HCEC 1CT (cell line): Measurements from ENCODE around the gene MYLK.
A peak's percentile ranks its signal among the peaks of the same experiment; 100 is the strongest.

Source experiments
- DNase-seq: peaks from one replicate; pipeline ENCODE4 v3.0.0-alpha.2; 2017

MYLK gene

GRCh38 chr3:123818324-123818920, 65.7 kb downstream of the MYLK start:
- no peak for DNase-seq

DNA sequence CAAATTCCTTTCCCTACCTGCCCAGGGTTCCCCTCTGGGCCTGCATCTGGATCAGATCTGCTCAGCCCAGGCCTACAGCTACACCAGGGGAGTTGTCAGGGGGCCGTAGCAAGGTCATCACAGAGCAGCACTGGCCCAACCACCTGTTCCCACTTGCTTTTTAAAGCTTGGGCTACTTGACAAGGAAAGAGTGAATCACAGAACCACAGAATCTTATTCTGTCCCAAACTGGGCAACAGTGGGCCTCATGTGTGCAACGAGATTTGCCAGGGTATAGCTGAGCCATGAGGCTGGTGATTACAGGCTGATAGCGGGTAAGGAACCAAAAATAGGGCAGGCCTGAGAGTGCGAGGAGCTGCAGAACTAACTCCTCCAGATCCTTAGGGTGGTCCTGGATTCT, 66.7 kb downstream of the MYLK start:
- no peak for DNase-seq

DNA sequence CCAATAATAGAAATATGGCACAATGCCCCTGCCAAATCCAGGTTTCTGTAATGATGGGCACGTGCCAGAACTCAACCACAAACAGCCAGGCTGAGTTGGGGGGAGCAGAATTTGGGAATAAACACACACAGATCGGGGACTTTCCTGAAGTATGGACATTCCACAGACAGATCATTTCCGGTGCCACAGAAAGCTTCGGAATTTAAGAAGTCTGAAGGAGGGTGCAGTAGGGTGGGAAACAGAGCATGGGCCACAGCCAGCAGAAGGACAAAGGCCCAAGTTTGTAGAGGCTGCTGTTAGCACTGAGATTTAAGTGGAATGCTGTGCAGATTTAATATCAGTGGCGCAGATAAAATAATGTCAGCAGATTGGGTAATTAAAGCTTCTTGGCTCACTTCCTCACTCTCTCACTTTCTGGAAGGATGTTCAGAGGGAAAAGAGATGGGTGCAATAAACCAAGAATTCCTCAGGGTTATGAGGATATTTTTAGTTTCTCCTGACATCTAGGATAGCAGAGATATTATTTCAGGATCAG, 67.4 kb downstream of the MYLK start:
- peak; percentile 63 for DNase-seq

DNA sequence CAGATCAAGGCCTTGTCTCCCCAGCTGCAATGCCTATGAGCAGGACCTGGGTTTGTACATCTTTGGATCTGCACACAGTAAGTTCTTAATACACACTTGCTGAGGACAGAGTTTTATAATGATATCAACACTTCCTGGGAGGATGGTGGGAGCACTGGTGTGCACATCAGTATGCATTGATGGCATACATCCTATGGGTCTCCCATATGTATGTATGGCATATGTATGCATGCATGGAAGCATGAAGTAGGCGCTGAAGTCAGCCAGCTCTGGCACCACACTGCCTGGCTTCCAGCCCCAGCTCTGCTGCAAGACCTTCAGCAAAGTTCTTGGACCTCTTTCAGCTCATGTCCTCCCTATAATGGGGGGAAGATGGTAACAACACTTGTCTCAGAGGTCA, 68.2 kb downstream of the MYLK start:
- no peak for DNase-seq

- no peak for DNase-seq
These were observed 70.3 kb downstream of the MYLK start for GRCh38 chr3:123813876-123814275.

GRCh38 chr3:123809597-123809996, 74.5 kb downstream of the MYLK start:
- DNase-seq: no peak

GRCh38 chr3:123808812-123809211, 75.3 kb downstream of the MYLK start:
- no peak for DNase-seq

DNA sequence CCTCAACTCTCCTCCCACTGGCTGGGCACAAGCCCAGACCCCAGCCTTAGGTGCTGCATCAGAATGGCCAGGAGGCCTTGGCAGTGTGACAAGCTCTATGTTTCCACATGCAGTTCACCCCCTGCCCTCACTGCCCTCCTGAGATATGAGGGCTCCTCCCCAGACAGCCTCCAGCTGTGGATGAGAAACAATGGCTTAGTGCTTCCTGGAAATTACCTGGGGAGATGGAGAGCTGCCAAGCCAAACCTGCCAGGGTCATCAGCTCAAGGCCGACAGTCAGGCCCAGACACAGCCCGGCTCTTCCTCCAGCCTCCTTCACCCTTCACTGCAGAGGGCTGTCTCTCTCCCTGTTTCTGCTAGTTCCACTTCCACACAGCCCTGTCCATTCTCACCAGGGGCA, 76.3 kb downstream of the MYLK start:
- DNase-seq: no peak

GRCh38 chr3:123805504-123805903, 78.6 kb downstream of the MYLK start:
- no peak for DNase-seq

- no peak for DNase-seq
These were observed 79.0 kb downstream of the MYLK start for GRCh38 chr3:123805101-123805500.

DNA sequence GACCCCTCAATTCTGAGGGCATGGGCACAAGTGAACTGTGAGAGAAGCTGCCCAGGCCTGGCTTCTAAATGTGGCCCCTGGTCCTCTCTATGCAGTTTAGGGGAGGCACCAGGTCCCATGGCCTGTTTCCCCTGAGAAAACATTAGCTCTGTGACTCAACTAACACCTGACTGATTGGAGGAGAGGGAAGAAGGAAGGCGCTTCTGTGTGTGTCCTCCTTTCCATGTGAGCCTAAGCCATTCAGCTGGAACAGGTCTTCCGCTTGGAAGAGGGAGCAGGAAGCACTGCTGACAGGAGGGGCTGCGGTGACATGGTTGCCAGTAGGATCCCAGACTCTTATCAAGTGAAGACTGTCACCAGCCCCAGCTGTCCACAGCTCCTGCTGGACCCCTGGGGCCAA, 79.5 kb downstream of the MYLK start:
- DNase-seq: no peak

DNA sequence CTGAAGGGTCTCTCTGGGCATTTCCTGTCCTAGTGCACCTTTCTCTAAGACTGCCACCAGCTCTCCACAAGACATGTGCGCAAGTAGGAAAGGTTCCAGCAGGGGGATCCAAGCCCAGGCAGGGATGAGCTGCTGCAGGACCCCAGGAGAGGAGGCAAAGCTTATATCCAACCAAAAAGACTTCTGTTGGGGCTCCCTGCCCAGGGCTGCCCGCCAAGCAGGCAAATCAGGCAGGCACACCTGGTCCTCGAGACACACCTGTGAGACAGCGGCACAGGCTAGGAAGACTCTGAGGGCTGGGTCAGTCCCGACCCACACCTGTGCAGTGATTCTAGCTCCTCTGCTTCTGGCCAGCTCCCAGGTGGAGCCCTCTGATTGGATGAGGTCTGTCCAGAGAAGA, 80.6 kb downstream of the MYLK start:
- DNase-seq: no peak

DNA sequence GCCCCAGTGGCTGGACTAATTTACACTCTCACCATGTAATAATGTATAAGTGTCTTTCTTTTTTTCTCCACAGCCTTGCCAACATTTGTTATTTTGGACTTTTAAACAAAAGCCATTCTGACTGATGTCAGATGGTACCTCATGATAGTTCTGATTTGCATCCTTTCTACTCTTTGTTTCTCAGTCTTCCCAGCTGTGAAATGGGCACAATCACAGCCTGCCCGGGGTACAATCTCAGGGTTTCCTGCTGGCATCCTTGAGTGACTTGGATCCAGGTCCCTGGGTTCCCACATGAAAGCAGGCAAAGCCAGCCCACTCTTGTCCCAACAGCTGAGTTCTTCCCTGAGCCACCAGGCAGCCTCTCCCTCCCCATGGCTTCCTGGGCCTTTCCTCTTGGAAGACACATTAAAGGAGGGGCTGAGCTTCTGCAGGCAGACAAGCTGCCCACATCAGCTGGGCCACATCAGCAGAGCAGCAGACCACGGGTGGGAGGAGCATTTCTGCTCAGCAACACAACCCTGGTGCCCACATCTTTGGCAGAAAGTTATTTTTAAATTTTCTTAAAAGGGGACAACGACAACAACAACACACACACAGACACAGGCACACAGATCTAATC, 82.0 kb downstream of the MYLK start:
- no peak for DNase-seq

- DNase-seq: no peak
These were observed 82.7 kb downstream of the MYLK start for GRCh38 chr3:123801474-123801873.

GRCh38 chr3:123800362-123800682, 83.8 kb downstream of the MYLK start:
- DNase-seq: no peak

DNA sequence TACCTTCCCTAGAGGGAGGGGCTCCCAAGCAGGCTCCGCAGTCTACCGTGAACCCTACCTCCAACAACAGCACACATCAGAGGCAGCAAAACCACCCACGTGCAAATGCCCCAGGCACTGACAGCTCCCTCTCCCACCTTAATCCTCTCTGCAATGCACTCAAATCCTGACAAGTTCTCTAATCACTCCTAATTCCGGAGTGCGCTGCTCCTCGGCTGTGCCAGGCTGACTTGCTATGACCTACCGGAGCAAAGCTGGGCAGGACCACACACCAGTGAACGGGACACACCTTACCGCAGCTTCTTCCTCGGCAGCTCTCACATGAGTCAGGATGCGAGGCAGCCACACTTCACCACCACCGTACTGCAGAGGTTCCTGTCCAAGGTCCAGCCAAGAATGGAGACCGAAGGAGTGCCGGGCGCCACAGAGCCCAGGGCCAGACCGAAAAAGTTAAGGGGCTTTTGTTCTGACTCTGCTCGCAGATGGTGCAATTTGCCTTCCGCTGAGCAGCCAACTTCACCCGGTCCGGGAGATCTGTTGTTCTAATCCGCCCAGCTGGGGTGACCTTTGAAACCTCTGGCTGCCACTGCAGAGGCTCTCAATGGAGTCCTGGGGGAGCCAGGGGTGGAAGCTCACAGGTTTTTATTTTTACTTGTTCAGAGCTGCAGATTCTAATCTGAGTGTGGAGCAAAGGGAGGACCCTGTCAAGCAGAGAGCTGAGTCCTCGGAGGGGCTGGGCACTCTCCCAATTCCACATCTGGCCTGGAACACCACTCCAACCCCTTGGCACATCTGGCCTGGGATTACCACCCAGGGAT, 84.4 kb downstream of the MYLK start:
- DNase-seq: no peak

GRCh38 chr3:123798550-123798949, 85.6 kb downstream of the MYLK start:
- DNase-seq: no peak

- no peak for DNase-seq
These were observed 88.5 kb downstream of the MYLK start for GRCh38 chr3:123795471-123796251.

GRCh38 chr3:123793425-123793824, 90.7 kb downstream of the MYLK start:
- DNase-seq: no peak

- DNase-seq: no peak
These were observed 91.5 kb downstream of the MYLK start for GRCh38 chr3:123792473-123793201.

DNA sequence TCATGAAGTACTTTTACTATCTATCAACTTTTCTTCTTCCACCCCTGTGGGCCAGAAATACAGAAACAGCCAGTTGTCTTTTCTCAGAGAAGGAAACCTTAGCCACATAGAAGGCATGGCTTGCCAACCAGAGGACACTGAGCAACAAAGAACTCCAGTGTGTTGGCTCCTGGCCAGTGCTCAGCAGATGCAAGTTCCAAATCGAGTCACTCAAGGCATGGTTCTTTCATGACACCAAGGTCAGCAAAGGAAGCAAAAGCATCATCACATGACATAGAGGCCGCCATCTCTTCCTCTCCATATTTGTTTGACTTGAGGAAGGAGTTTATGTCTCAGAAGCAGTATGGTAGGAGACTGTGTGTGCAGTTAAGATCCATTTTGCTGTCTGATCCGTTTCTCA, 92.2 kb downstream of the MYLK start:
- DNase-seq: no peak

DNA sequence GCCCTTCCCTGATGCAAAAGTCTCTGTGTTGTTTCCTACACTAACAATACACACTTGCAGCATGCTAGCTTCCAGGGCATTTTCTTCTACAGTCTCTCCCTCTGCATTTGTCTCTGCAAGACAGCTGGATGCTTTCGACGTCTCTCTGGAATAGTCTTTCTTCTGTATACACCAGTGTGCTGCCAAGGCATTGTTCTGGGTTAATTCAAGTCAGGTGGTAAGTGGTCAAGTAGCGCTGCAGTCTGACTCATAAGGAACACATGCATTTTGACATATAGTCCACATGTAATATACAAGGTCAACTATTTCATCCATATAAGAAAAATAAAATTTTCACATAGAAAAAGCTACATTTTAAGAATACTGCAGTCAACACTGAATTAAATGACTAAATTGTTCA, 92.7 kb downstream of the MYLK start:
- DNase-seq: peak; percentile 85

DNA sequence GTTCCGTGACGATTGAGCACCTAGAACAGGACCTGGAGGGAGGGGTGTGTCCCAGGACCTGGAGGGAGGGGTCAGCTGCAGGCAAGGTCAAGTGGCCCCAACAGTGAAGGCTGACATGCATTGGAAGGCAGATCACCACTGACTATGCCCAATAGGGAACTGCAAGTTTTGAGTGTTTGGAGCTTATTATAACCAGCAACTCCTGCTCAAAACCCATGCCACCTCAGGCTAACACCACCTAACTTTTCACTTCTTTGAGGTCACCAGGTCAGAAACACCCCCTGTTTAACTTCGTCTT, 93.1 kb downstream of the MYLK start:
- DNase-seq: no peak
